CD4-positive, alpha-beta T cell (primary cell): ENCODE results near the gene TIAM1. TPM values are rescaled to one million over a fixed set of nuclear protein-coding genes. Genes with fewer than 3 reads are reported as not detected.

Experiments
- ATAC-seq: fragments of 200-7000 bp; cut with Tn5 transposase; one replicate; pipeline ENCODE4 v1.10.0; 2022; ENCODE audit warnings: mild to moderate bottlenecking; ENCODE audit not compliant: poor library complexity
- CTCF ChIA-PET: fragments of 350-600 bp; sonication (Branson Sonifier 250); formaldehyde crosslinking; loops from one replicate; lab custom pipeline; 2021; ENCODE audit warnings: antibody characterized with exemption, inconsistent platforms; lab: Charles Lee
- POLR2A ChIA-PET: fragments of 350-600 bp; sonication (Branson Sonifier 250); formaldehyde crosslinking; loops from one replicate; lab custom pipeline; 2021; ENCODE audit warnings: antibody characterized with exemption, inconsistent platforms; lab: Charles Lee
- DNase-seq, 14 experiments: peaks; one replicate each; pipeline ENCODE4 v3.0.0-alpha.2; 2013 to 2020; ENCODE audit warnings: mixed read lengths in 2 of 14
- H3K27ac ChIP-seq, 2 donors: one replicate each; pipeline versions ENCODE4 v1.5.1 to v1.7.0; 2013; ENCODE audit warnings: low read length in 2 of 2, low read depth in 1 of 2, mild to moderate bottlenecking in 1 of 2
- H3K27me3 ChIP-seq, 2 experiments: 1 replicate in 1 of 2; 2 replicates in 1 of 2; pipeline versions ENCODE4 v1.6.1 to v1.7.0; 2013; ENCODE audit warnings: low read length in 2 of 2, control low read depth in 1 of 2, mild to moderate bottlenecking in 1 of 2, moderate library complexity in 1 of 2; ENCODE audit not compliant: insufficient read depth in 2 of 2, control insufficient read depth in 1 of 2
- H3K36me3 ChIP-seq: one replicate; pipeline ENCODE4 v1.6.1; 2013; ENCODE audit warnings: low read length, control low read depth; ENCODE audit not compliant: insufficient read depth
- H3K4me1 ChIP-seq: one replicate; pipeline ENCODE4 v1.6.1; 2013; ENCODE audit warnings: low read length, control low read depth; ENCODE audit not compliant: insufficient read depth
- H3K4me3 ChIP-seq: one replicate; pipeline ENCODE4 v1.5.1; 2013; ENCODE audit warnings: mild to moderate bottlenecking, low read length, moderate library complexity
- H3K9me3 ChIP-seq, 2 experiments: 1 replicate in 1 of 2; 2 replicates in 1 of 2; pipeline versions ENCODE4 v1.6.1 to v1.7.0; 2013; ENCODE audit warnings: low read length in 2 of 2, mild to moderate bottlenecking in 2 of 2, control low read depth in 1 of 2, moderate library complexity in 1 of 2; ENCODE audit not compliant: control insufficient read depth in 1 of 2, insufficient read depth in 1 of 2
- H3K27ac Mint-ChIP-seq: one replicate; pipeline ENCODE4 v1.8.0; 2020; ENCODE audit warnings: mixed read lengths
- H3K27me3 Mint-ChIP-seq: one replicate; pipeline ENCODE4 v1.8.0; 2021; ENCODE audit warnings: mixed read lengths
- H3K36me3 Mint-ChIP-seq: one replicate; pipeline ENCODE4 v1.8.0; 2021; ENCODE audit warnings: low read depth, mixed read lengths
- H3K4me1 Mint-ChIP-seq: one replicate; pipeline ENCODE4 v1.8.0; 2021; ENCODE audit warnings: low read depth, mixed read lengths
- H3K4me3 Mint-ChIP-seq: one replicate; pipeline ENCODE4 v1.8.0; 2020; ENCODE audit warnings: mild to moderate bottlenecking, mixed read lengths
- H3K9me3 Mint-ChIP-seq: one replicate; pipeline ENCODE4 v1.8.0; 2020; ENCODE audit warnings: mixed read lengths
- intact Hi-C, 2 experiments: fragments of 100-400 bp; cut with DNase I in 1 of 2; cut with micrococcal nuclease in 1 of 2; formaldehyde crosslinking; loops; one replicate each; pipeline versions ENCODE4 v1.15.1 to v1.9.0; 2023 to 2025; cut with DNase I, micrococcal nuclease
- total RNA-seq, 174 experiments: library from RNA in 2 of 174; stranded (reverse) in 2 of 174; gene quantifications; one replicate each; pipeline ENCODE4 v1.2.3 and lab custom pipeline; 2021 to 2026
- TF ChIP-seq, protein P1 (sequence below): fragments of 200-600 bp; IDR thresholded peaks from one replicate; pipeline ENCODE4 v1.8.0; 2022; ENCODE audit warnings: antibody characterized with exemption, mild to moderate bottlenecking

TIAM1 gene
- total RNA-seq, 2 experiments from 2014 or later = 39.6 to 39.8 TPM

DNA sequence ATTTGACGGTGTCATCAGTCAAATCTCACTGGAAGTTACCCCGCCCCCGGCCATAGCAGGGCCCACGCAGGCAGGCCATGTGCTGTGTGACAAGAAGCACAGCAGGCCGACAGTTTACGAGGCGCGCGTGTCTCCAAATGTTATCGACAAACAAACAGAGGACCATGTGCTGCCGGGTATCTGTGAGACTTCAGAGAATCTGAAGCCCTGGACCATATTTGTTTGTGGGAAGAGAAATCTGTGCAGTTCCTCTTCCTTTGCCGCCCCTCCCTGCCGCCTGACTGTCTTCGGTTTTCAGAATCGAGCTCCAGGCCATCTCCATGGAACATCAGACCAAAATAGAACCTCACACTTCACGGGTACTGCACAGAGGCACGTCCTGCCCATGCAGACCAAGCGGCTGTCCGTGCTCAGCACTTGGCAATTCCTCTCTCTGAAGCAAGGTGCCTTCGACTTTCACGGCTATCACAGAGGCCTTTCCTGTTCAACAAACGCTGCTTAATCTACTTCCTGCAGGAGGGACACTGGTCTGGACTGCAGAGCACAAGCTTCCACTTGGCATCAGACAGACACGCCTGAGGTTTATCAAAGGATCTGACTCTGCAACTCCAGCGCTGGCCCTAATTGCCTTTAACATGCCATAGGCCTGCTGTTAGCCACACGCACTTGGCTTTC, 170.0 kb downstream of the TIAM1 start:
- ChIA-PET CTCF (interaction anchor here (1.4 to 3.3 kb wide), 4 partner anchors 10 to 55 kb away, joined by 3 to 11 read pairs (median 6); no protein-coding TSS in a partner anchor), POLR2A (interaction anchor here (0.8 to 3.8 kb wide), 9 partner anchors 8 to 41 kb away, joined by 3 to 34 read pairs (median 5); no protein-coding TSS in a partner anchor)
- Mint-ChIP-seq H3K4me1 (peaks cover 92% of the 10 kb centered on the region), H3K27me3 (no peaks in the 10 kb centered on the region), H3K27ac (peak overlapping the region; percentile 86), H3K4me3 (peak overlapping the region; percentile 81), H3K9me3 (no peaks in the 10 kb centered on the region), H3K36me3 (peaks cover 54% of the 10 kb centered on the region)
- DNase-seq (peak in 12 of 14 experiments; percentile 39 to 68 (median 50)), ATAC-seq (peak; percentile 64)
- Histone ChIP-seq H3K4me1 (peaks cover 70% of the 10 kb centered on the region), H3K27ac (no peak overlapping the region), H3K36me3 (peaks cover 18% of the 10 kb centered on the region), H3K9me3 (no peaks in the 10 kb centered on the region), H3K27me3 (no peaks in the 10 kb centered on the region), H3K4me3 (peak overlapping the region; percentile 22)
- intact Hi-C loops = loop anchor here in 1 of 2 experiments (2.0 kb wide), 1 partner anchor 41 kb away; no protein-coding TSS in a partner anchor
- TF ChIP-seq, protein P1, sequence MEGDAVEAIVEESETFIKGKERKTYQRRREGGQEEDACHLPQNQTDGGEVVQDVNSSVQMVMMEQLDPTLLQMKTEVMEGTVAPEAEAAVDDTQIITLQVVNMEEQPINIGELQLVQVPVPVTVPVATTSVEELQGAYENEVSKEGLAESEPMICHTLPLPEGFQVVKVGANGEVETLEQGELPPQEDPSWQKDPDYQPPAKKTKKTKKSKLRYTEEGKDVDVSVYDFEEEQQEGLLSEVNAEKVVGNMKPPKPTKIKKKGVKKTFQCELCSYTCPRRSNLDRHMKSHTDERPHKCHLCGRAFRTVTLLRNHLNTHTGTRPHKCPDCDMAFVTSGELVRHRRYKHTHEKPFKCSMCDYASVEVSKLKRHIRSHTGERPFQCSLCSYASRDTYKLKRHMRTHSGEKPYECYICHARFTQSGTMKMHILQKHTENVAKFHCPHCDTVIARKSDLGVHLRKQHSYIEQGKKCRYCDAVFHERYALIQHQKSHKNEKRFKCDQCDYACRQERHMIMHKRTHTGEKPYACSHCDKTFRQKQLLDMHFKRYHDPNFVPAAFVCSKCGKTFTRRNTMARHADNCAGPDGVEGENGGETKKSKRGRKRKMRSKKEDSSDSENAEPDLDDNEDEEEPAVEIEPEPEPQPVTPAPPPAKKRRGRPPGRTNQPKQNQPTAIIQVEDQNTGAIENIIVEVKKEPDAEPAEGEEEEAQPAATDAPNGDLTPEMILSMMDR = no peak

DNA sequence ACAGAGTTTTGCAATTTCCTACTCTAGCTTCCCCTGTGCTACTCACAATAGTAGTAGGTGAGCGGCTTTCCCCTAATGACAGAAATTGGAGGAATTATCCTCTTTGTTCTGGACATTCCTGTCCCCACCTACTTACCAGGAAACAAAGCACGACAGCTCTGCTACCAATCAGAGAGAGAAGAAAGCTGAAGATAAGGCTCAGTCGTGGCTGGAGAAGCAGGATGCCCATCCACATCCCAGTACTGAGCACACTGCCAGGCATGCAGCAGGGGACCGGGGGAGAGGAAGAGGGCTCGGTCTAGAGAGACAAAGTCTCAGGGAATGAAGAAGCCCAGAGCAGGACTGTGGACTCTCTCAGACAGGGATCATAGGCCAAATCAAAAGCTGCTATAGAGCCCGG, 171.7 kb downstream of the TIAM1 start:
- Mint-ChIP-seq H3K36me3 (peaks cover 52% of the 10 kb centered on the region), H3K4me3 (peak overlapping the region; percentile 3), H3K27ac (peak overlapping the region; percentile 86), H3K4me1 (peaks cover 91% of the 10 kb centered on the region), H3K9me3 (no peaks in the 10 kb centered on the region), H3K27me3 (no peaks in the 10 kb centered on the region)
- Histone ChIP-seq H3K4me1 (peaks cover 60% of the 10 kb centered on the region), H3K9me3 (no peaks in the 10 kb centered on the region), H3K36me3 (peaks cover 14% of the 10 kb centered on the region), H3K27ac (no peak overlapping the region), H3K27me3 (no peaks in the 10 kb centered on the region), H3K4me3 (no peak overlapping the region)
- ChIA-PET CTCF (interaction anchor here (1.1 to 3.3 kb wide), 2 partner anchors 10 to 432 kb away, joined by 3 to 11 read pairs; no protein-coding TSS in a partner anchor), POLR2A (interaction anchor here (1.0 kb wide), 1 partner anchor 13 kb away, joined by 3 read pairs; no protein-coding TSS in a partner anchor)
- ATAC-seq (no peak), DNase-seq (no peak)
- intact Hi-C loops = loop anchor here in 1 of 2 experiments (2.0 kb wide), 1 partner anchor 40 kb away; no protein-coding TSS in a partner anchor
- TF ChIP-seq, protein P1 = no peak

- H3K27ac Mint-ChIP-seq = peak overlapping the region; percentile 76
Measured at GRCh38 chr21:31164713-31165694, 179.1 kb downstream of the TIAM1 start.

More at GRCh38 chr21:31164713-31165694, 179.1 kb downstream of the TIAM1 start:
- Histone ChIP-seq H3K4me3 (no peak overlapping the region), H3K4me1 (peaks cover 52% of the 10 kb centered on the region), H3K27me3 (no peaks in the 10 kb centered on the region), H3K36me3 (peaks cover 11% of the 10 kb centered on the region), H3K9me3 (no peaks in the 10 kb centered on the region), H3K27ac (no peak overlapping the region)
- TF ChIP-seq, protein P1 = no peak
- Mint-ChIP-seq H3K4me1 (peaks cover 89% of the 10 kb centered on the region), H3K27me3 (no peaks in the 10 kb centered on the region), H3K9me3 (no peaks in the 10 kb centered on the region), H3K36me3 (peaks cover 60% of the 10 kb centered on the region), H3K4me3 (peak overlapping the region; percentile 48)
- intact Hi-C loops = no loop called here
- CTCF ChIA-PET = interaction anchor here (0.7 to 1.6 kb wide), 3 partner anchors 10 to 16 kb away, joined by 3 to 9 read pairs (median 3); no protein-coding TSS in a partner anchor
- no peak for DNase-seq
- peak; percentile 47 for ATAC-seq
- POLR2A ChIA-PET = interaction anchor here (0.6 to 1.6 kb wide), 5 partner anchors 9 to 499 kb away, joined by 3 to 8 read pairs (median 4); no protein-coding TSS in a partner anchor
